Measurements from ENCODE around the gene GRIP1.

GRIP1 gene

DNA sequence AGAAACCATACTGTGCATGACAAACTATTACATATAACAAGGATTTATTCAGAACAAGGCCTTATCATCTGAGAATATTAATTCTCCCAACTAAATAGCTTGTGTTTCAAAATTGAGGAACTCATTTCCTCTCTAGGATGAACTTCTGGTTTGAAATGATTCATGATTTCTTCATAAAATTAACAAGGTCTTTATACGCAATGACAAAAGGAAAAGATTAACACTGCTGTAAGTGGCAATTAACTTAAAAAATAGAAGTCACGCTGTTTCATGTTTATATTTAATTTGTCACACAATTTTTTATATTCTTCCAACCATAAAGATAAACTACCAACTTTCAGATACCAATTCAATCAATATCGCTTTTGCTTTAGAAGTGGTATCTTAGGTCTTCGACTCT is 80.8 kb downstream of the GRIP1 start:
- DNase-seq (ENCODE audit: low spot score) = no peak

DNA sequence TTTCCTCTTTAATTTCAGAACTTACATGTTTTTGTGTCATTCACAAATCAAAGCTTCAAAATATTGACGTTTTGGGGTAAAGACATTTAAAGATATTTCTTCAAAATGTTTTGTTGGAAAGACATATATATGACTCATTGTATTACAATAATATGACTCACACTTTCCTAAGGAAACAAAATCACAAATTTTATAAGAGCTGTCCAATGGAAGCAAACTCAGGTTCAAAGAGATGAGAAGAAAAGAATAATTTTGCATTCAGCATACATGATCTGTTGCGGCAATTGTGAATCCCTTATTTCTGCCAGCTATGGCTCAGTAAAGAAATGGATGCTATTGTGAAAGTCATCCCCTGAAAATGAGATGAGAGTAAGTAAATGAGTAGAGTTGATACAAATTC is 82.7 kb downstream of the GRIP1 start:
- no peak for DNase-seq (ENCODE audit: low spot score)

DNA sequence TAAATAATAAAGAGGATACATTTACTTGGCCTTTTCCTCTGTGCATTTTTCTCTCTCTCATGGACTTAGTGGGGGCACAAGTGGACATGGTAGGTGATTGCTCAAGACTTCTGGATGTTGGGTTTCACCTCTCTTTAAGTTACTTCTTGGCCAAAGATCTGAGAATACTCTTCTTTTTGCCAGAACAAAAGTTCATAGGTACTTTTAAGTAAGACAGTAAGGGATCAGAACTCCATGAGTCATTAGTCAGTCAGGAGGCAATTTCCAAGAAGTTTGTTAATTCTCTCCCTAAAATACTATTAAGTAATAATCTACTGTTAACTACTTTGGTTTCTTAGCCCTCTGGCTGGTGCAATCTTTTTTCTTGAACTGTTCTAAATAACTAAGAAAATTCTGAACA is 84.2 kb downstream of the GRIP1 start:
- no peak for DNase-seq (ENCODE audit: low spot score)

DNA sequence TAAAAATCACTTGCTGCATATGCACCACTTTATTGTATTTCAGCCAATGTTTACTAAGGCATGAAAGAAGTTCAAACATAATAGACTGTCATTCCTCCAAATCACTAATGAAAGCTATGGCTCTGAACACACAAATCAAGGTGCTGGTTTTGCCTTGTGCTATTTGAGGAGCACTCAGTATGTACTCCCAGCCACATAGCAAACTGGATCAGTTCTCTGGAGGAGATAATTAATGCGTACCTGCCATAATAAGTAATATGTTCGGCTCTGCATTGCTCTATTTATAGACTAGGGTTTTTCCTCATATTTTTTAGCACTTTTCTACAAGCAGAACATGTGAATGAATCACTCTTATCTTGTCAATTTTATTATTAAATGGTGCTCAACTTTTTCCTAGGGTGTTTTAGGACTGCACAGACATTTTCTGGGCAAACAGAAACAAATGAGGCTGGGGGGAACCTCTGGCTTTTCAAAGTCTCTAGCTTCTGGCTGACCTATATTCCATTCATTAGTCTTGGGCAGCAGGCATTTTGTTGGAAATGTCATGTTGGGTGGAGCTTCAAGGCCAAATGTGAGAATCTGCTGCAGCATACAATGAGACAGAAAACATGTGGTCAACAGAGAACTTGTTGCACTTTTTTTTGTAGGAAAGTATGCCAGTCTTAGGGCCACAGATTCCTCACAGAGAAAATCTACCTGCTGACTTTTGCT is 88.4 kb downstream of the GRIP1 start:
- no peak for DNase-seq (ENCODE audit: low spot score)

GRCh38 chr12:66589095-66589494 is 89.8 kb downstream of the GRIP1 start:
- no peak for DNase-seq (ENCODE audit: low spot score)

DNA sequence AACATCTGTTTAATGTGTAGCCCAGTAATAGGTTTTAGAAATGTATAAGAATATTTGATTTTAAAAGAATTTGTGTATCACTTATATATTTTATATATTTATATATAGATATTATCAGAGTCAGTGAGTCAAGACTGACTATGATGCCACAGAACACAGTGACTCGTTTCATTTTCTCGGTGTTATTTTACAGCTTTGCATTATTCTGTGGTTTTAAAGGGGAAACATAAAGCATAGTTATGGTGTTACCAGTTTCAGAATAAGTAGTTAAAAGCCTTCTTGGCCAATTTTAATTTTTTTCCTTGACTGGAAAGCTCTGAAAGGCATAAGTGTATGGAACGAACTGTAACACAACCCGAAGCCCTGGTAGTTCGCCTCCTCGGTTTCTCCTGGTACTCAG is 91.0 kb downstream of the GRIP1 start:
- no peak for DNase-seq (ENCODE audit: low spot score)

DNA sequence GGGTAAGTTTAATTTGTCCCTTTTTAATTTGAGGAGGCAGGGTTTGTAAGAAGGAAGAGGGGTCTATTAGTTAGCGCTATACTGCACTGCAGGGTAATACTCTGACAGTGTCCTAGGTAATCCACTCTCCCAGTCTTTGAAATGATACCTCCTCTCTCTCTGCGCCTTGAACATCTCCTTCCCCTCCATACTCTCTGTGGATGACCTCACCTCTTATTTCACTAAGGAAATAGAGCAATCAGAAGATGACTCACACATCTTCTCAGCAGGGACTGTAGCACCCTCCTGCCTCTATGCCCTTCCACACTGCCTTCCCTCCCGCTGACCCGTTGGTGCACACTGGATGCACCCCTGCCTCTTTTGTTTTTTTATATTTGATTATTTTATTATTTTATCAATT is 94.2 kb downstream of the GRIP1 start:
- no peak for DNase-seq (ENCODE audit: low spot score)

- no peak for DNase-seq (ENCODE audit: low spot score)
Observed at GRCh38 chr12:66573605-66574004, 105.3 kb downstream of the GRIP1 start.

- DNase-seq (ENCODE audit: low spot score) = no peak
Observed at GRCh38 chr12:66572845-66573244, 106.0 kb downstream of the GRIP1 start.

DNA sequence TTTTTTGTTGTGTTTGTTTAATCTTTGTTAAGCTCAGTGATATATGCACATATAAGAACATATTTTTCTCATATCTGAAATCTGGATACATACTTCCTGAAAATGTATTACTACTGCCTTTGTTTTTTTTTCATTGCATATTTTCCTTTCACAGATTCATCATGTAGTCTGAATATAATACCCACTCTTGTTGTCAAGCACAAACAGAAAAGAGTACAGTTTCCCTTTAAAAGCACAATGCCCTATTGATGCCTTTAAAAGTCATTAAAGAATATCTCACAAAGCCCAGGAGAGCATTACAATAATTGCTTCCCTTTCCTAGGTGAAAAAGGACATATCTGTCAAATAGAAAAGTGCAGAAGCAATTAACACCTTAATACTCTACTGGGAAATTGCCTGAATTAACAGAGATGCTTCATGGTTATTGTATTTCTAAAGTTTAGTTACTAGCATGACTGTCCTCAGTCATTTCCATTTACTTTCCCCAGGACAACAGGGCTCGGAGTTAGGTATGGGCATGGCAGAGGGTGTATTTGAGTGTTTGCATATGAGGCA is 107.4 kb downstream of the GRIP1 start:
- DNase-seq (ENCODE audit: low spot score) = no peak

DNA sequence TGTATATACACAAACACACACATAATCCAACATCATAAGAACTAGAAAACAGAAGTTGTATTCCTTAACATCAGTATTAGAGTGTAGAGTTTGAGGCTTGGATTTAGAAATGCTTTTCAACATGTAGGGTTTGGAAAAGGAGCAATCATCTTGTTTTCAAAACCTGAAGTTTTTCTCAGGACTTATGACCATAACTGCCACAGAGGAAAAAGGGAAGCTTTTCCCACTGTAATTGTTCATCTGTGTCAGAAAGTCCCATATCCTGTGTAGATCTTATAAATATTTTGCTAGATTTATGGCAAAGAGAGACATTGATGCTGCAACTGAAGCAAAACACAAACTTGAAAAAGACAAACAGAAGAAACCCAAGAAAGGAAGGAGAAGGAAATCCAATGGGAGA is 115.7 kb downstream of the GRIP1 start:
- no peak for DNase-seq (ENCODE audit: low spot score)

- DNase-seq (ENCODE audit: low spot score) = no peak
Observed at GRCh38 chr12:66555113-66555512, 123.8 kb downstream of the GRIP1 start.

DNA sequence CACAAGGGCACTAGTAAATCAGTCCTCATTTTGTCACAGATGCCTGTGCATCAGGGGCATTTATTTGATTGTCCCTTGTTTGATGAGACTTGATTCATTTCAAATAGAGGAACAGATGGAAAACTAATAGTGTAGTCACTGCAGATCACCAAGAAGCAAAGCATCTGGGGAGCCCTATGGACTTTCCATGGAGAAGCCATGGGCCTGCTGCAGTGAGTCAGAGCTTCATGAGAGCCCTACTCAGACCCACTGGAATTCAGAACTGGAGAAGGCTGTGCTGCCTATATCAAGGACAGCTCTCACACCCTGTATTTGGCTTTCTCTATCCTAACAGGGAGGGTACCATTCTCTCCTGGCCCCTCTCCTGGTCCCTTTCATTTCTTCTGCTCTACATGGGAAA is 126.2 kb downstream of the GRIP1 start:
- DNase-seq (ENCODE audit: low spot score) = no peak

GRCh38 chr12:66550626-66551025 is 128.2 kb downstream of the GRIP1 start:
- no peak for DNase-seq (ENCODE audit: low spot score)

- no peak for DNase-seq (ENCODE audit: low spot score)
Observed at GRCh38 chr12:66549050-66549389, 129.9 kb downstream of the GRIP1 start.

- no peak for DNase-seq (ENCODE audit: low spot score)
Observed at GRCh38 chr12:66548338-66549049, 130.4 kb downstream of the GRIP1 start.

GRCh38 chr12:66541426-66541825 is 137.4 kb downstream of the GRIP1 start:
- DNase-seq (ENCODE audit: low spot score) = no peak

DNA sequence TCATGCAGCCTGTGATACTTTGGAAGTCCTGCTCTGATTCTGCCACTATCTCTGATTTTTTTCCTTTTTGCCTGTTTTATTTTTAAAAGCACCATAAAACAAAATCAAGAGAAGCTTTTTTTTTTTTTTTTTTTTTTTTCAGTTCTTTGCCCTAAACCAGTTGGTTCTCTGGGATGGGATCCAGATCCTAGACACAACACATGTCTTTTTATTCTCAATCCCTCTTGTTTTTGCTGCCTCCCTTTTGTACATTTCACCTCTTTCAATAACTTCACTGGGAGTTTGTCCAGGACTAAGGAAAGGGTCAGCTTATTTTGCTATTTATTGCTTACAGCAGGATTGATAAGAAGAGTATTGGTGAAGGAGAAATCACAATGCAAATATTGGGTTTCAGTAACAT is 139.4 kb downstream of the GRIP1 start:
- no peak for DNase-seq (ENCODE audit: low spot score)

- no peak for DNase-seq (ENCODE audit: low spot score)
Observed at GRCh38 chr12:66538970-66539369, 139.9 kb downstream of the GRIP1 start.

GRCh38 chr12:66537876-66538275 is 141.0 kb downstream of the GRIP1 start:
- no peak for DNase-seq (ENCODE audit: low spot score)

GRCh38 chr12:66533767-66534166 is 145.1 kb downstream of the GRIP1 start:
- DNase-seq (ENCODE audit: low spot score) = no peak

DNA sequence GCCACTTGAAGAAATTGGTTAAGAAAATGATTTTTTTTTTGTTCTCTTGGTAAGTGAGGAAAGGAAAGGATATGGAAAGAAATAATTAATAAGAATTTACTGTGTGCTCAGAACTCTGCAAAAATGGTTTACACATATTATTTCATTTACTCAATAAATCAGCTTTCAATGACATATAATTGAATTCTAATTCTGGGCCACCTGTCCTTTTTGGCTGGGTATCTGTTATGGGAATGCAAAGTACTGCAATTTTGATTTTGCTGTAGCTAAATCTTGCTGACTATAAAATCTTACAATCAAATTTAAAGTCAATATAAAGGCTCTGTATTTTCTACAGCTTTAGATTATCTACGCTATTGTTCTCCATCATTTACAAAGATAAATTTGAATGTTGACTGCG is 147.1 kb downstream of the GRIP1 start:
- no peak for DNase-seq (ENCODE audit: low spot score)

DNA sequence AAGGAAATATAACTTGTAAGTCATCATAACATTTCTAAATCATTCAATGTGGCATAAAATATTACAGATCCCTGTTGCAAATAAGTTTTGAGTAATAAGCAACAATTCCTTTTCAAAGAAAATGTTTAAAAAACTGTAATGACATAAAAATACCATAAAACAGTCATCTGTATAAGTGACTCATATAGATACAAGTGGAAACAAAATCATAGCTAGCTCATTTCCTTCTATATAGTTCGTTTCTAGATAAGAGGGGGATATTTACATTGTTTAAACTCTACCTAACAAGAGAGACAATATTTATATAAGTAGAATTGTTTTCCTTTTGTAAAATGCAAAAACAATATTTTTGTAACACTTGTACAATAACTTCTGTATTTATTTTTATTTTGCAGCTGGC is 148.9 kb downstream of the GRIP1 start:
- DNase-seq (ENCODE audit: low spot score) = no peak

DNA sequence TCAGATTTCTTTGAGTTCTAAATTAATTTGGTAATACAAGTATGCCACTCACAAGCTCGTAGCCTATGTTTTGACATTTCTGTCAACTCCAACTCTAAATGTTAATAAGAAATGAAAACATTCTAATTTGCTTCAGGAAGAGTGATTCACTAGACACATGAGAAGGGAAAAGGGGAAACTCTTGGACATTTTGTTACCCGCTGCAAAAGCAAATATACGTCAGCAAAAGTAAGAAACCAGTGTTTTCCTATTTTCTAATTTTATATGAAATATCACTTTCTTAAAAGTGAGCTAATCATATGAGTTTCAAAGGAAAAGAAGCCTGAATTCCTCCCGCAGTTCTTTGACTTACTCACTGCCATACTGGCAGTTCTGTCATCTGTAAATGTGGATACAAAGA is 162.3 kb downstream of the GRIP1 start:
- DNase-seq (ENCODE audit: low spot score) = no peak

Data from CD4-positive, alpha-beta T cell treated with Interleukin-2 at 100 ng/mL for 4 hours (primary cell).